CD4-positive, alpha-beta memory T cell (primary cell): ENCODE results near the gene GKN2. TPM values are rescaled to one million over a fixed set of nuclear protein-coding genes. Genes with fewer than 3 reads are reported as not detected.
A peak's percentile ranks its signal among the peaks of the same experiment; 100 is the strongest.

Experiments used
- CTCF ChIA-PET: fragments of 350-600 bp; sonication (Branson Sonifier 250); formaldehyde crosslinking; loops from one replicate; lab custom pipeline; 2021; ENCODE audit warnings: inconsistent platforms; ENCODE audit not compliant: partially characterized antibody; lab: Charles Lee
- POLR2A ChIA-PET: fragments of 350-600 bp; sonication (Branson Sonifier 250); formaldehyde crosslinking; loops from one replicate; lab custom pipeline; 2021; ENCODE audit not compliant: partially characterized antibody; lab: Charles Lee
- DNase-seq, 5 donors: peaks; one replicate each; pipeline versions ENCODE4 v3.0.0 to v3.0.0-alpha.2; 2020 to 2022; ENCODE audit warnings: mixed read lengths in 1 of 5
- H3K27ac ChIP-seq: one replicate; pipeline ENCODE4 v1.7.0; 2013; ENCODE audit warnings: low read depth, low read length
- H3K27me3 ChIP-seq: 2 replicates; pipeline ENCODE4 v1.7.0; 2013; ENCODE audit warnings: mild to moderate bottlenecking, low read length, moderate library complexity; ENCODE audit not compliant: insufficient read depth
- H3K36me3 ChIP-seq: 2 replicates; pipeline ENCODE4 v1.7.0; 2013; ENCODE audit warnings: mild to moderate bottlenecking, low read length, moderate library complexity; ENCODE audit not compliant: insufficient read depth
- H3K4me1 ChIP-seq: 2 replicates; pipeline ENCODE4 v1.7.0; 2013; ENCODE audit warnings: mild to moderate bottlenecking, low read length, moderate library complexity; ENCODE audit not compliant: insufficient read depth
- H3K4me3 ChIP-seq, 2 donors: one replicate each; pipeline ENCODE4 v1.7.0; 2013; ENCODE audit warnings: low read length in 2 of 2, mild to moderate bottlenecking in 1 of 2
- H3K9me3 ChIP-seq, 2 donors: one replicate each; pipeline ENCODE4 v1.7.0; 2013; ENCODE audit warnings: low read length in 2 of 2, control low read depth in 1 of 2; ENCODE audit not compliant: control insufficient read depth in 1 of 2
- H3K27ac Mint-ChIP-seq, 7 donors: one replicate each; pipeline ENCODE4 v1.8.0; 2020 to 2021; ENCODE audit warnings: mixed read lengths in 7 of 7, mild to moderate bottlenecking in 6 of 7, inconsistent platforms in 3 of 7, moderate library complexity in 3 of 7
- H3K27me3 Mint-ChIP-seq, 2 donors: one replicate each; pipeline ENCODE4 v1.8.0; 2020 to 2021; ENCODE audit warnings: mixed read lengths in 2 of 2
- H3K36me3 Mint-ChIP-seq, 2 donors: one replicate each; pipeline ENCODE4 v1.8.0; 2020 to 2021; ENCODE audit warnings: mixed read lengths in 2 of 2, inconsistent platforms in 1 of 2, mild to moderate bottlenecking in 1 of 2
- H3K4me1 Mint-ChIP-seq, 4 donors: one replicate each; pipeline ENCODE4 v1.8.0; 2020 to 2021; ENCODE audit warnings: mixed read lengths in 4 of 4, mild to moderate bottlenecking in 1 of 4
- H3K4me3 Mint-ChIP-seq, 8 donors: one replicate each; pipeline ENCODE4 v1.8.0; 2020 to 2021; ENCODE audit warnings: mixed read lengths in 8 of 8, mild to moderate bottlenecking in 7 of 8, moderate library complexity in 6 of 8, inconsistent platforms in 3 of 8
- H3K9me3 Mint-ChIP-seq, 8 donors: one replicate each; pipeline ENCODE4 v1.8.0; 2020 to 2021; ENCODE audit warnings: mixed read lengths in 8 of 8, mild to moderate bottlenecking in 5 of 8, inconsistent platforms in 3 of 8, moderate library complexity in 1 of 8
- intact Hi-C: fragments of 100-400 bp; cut with micrococcal nuclease; formaldehyde crosslinking; loops from one replicate; pipeline ENCODE4 v1.15.1; 2023
- polyA plus RNA-seq, 2 donors: library from polyadenylated mRNA; unstranded; fragments of 300-500 nt; fragmentation: Illumina TruSeq; gene quantifications; one replicate each; pipeline ENCODE4 v1.2.3, GENCODE V29; 2021
- total RNA-seq, 2 experiments: library from RNA; stranded (reverse); gene quantifications; one replicate each; pipeline ENCODE4 v1.2.3, GENCODE V29; 2021

Gene GKN2
- total and polyA plus RNA-seq, 4 experiments from 2014 or later = not detected

DNA sequence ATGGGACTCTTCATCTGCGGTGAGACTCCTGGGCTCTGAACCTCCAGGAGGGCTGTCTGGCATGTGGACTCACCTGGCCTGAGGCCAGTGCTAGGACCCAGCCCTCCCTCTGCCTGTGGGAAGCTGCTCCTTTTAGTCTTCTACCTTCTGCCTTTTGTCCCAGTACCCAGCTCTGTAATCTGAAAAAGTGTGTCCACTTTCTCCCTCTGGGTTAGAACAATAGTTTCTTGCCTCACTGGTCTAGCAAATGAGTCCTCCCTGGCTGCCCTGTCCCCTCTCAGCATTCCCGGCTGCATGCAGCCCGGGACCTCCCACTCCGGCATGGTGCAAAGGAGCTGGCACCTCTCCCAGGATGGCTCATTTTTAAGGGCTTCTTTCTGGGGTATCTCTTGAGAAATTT lies 25.9 kb downstream of the GKN2 start:
- H3K4me1 Mint-ChIP-seq = peaks cover 0 to 4% (median 2%) of the 10 kb centered on the region in 4 donors
- POLR2A ChIA-PET = interaction anchor here (3.4 kb wide), 1 partner anchor 18 kb away, joined by 15 read pairs; no protein-coding TSS in a partner anchor
- intact Hi-C loops = loop anchor here (5.0 to 10.0 kb wide), 2 partner anchors 332 to 564 kb away; no protein-coding TSS in a partner anchor
- H3K27me3 Mint-ChIP-seq = peaks cover 5 to 10% of the 10 kb centered on the region in 2 donors
- Histone ChIP-seq H3K4me1 (peaks cover 4% of the 10 kb centered on the region), H3K9me3 (no peaks in the 10 kb centered on the region), H3K27me3 (no peaks in the 10 kb centered on the region), H3K27ac (no peak overlapping the region), H3K36me3 (no peaks in the 10 kb centered on the region), H3K4me3 (no peak overlapping the region)
- no peak for DNase-seq
- H3K27ac Mint-ChIP-seq = no peak overlapping the region
- CTCF ChIA-PET = interaction anchor here (0.8 to 6.5 kb wide), 16 partner anchors 8 to 485 kb away, joined by 3 to 152 read pairs (median 18); partner anchors contain the start of genes APLF and FBXO48
- peaks cover 0 to 3% (median 0%) of the 10 kb centered on the region in 8 donors for H3K9me3 Mint-ChIP-seq
- H3K4me3 Mint-ChIP-seq = no peak overlapping the region
- no peaks in the 10 kb centered on the region for H3K36me3 Mint-ChIP-seq

DNA sequence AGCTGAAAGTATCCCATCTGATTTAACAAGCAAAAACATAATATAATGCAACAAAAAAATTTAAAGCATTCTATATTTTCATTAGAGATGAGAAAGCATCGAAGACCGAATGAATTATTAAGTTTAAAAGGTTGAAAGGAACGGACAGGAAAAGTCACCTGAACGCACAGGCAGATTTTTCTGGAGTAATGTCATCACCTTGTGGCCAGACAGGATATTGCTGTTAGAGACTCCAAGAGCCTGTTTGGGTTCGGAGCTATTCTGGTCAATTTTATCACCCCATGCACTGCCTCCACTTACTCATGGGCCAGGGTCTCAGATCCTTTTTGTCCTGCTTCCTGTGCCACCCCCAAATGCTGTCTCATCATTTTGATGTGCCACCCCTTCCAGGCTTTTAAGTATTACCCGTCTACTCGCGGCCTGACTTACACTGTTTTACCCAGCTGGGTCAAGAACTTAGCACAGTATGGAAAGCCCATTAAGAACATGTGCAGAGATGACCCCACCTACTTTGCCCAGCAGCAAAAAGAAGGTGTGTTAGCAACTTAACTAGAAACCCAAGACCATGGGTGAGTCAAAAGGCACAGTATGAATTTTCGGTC lies 27.3 kb downstream of the GKN2 start:
- peak overlapping the region in 1 of 8 donors; percentile 17 for H3K4me3 Mint-ChIP-seq
- Histone ChIP-seq H3K9me3 (no peaks in the 10 kb centered on the region), H3K4me3 (no peak overlapping the region), H3K36me3 (no peaks in the 10 kb centered on the region), H3K27ac (no peak overlapping the region), H3K27me3 (no peaks in the 10 kb centered on the region), H3K4me1 (peaks cover 4% of the 10 kb centered on the region)
- peaks cover 5 to 6% of the 10 kb centered on the region in 2 donors for H3K27me3 Mint-ChIP-seq
- H3K36me3 Mint-ChIP-seq = no peaks in the 10 kb centered on the region
- peaks cover 0 to 4% (median 2%) of the 10 kb centered on the region in 4 donors for H3K4me1 Mint-ChIP-seq
- intact Hi-C loops = loop anchor here (1.0 to 10.0 kb wide), 9 partner anchors 17 to 563 kb away; partner anchors contain the start of genes APLF and FBXO48
- POLR2A ChIA-PET = interaction anchor here (0.6 to 3.4 kb wide), 18 partner anchors 11 to 461 kb away, joined by 3 to 15 read pairs (median 4); partner anchors contain the start of genes APLF, ARHGAP25 and FBXO48
- no peaks in the 10 kb centered on the region for H3K9me3 Mint-ChIP-seq
- DNase-seq = peak; percentile 57 to 73 (median 66)
- CTCF ChIA-PET = interaction anchor here (0.7 to 6.5 kb wide), 47 partner anchors 9 to 460 kb away, joined by 3 to 152 read pairs (median 5); partner anchors contain the start of genes APLF, ARHGAP25 and FBXO48
- H3K27ac Mint-ChIP-seq = peak overlapping the region in 3 of 7 donors; percentile 17 to 43 (median 24)

DNA sequence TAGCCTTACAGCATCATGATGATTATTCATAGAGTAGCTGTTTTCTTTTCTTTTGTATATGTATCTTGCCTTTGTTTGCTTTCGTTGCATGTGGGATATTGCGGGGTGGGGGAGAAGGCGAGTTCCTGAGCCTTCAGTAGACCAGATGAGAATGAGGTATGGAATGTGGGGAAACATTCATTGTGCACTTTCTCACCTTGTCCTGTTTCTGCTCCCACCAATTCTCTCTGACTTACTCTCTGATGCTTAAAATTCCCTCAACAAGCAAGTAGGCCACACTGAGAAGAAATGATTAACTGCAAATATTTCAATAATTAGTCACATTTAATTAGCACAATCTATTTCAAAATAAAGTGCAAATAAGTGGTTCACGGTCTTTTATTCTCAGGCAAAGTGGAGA lies 31.0 kb downstream of the GKN2 start:
- H3K27ac ChIP-seq = no peak overlapping the region
- Mint-ChIP-seq H3K4me3 (no peak overlapping the region), H3K27ac (peak overlapping the region in 2 of 7 donors; percentile 44 to 72), H3K4me1 (peaks cover 0 to 4% (median 2%) of the 10 kb centered on the region in 4 donors), H3K27me3 (peaks cover 0 to 2% of the 10 kb centered on the region in 2 donors), H3K36me3 (no peaks in the 10 kb centered on the region), H3K9me3 (no peaks in the 10 kb centered on the region)
- H3K27me3 ChIP-seq = no peaks in the 10 kb centered on the region
- no peaks in the 10 kb centered on the region for H3K9me3 ChIP-seq
- peaks cover 4% of the 10 kb centered on the region for H3K4me1 ChIP-seq
- intact Hi-C loops = loop anchor here (10.0 kb wide), 1 partner anchor 327 kb away; no protein-coding TSS in a partner anchor
- no peak overlapping the region for H3K4me3 ChIP-seq
- H3K36me3 ChIP-seq = no peaks in the 10 kb centered on the region
- DNase-seq = no peak
- CTCF ChIA-PET = interaction anchor here (0.9 to 6.3 kb wide), 5 partner anchors 14 to 434 kb away, joined by 3 to 152 read pairs (median 6); no protein-coding TSS in a partner anchor
- POLR2A ChIA-PET = no interaction called here

GRCh38 chr2:68920481-68921170 lies 32.1 kb downstream of the GKN2 start:
- Histone ChIP-seq H3K4me1 (peaks cover 4% of the 10 kb centered on the region), H3K27me3 (no peaks in the 10 kb centered on the region), H3K36me3 (no peaks in the 10 kb centered on the region), H3K4me3 (no peak overlapping the region), H3K27ac (no peak overlapping the region), H3K9me3 (no peaks in the 10 kb centered on the region)
- no peak for DNase-seq
- H3K4me3 Mint-ChIP-seq = no peak overlapping the region
- no peaks in the 10 kb centered on the region for H3K36me3 Mint-ChIP-seq
- intact Hi-C loops = loop anchor here (10.0 kb wide), 1 partner anchor 326 kb away; no protein-coding TSS in a partner anchor
- H3K4me1 Mint-ChIP-seq = peaks cover 0 to 4% (median 2%) of the 10 kb centered on the region in 4 donors
- H3K27me3 Mint-ChIP-seq = peaks cover 0 to 2% of the 10 kb centered on the region in 2 donors
- ChIA-PET POLR2A (interaction anchor here (1.5 kb wide), 1 partner anchor 12 kb away, joined by 7 read pairs; no protein-coding TSS in a partner anchor), CTCF (interaction anchor here (0.9 to 2.3 kb wide), 6 partner anchors 13 to 457 kb away, joined by 3 to 11 read pairs (median 4); no protein-coding TSS in a partner anchor)
- H3K9me3 Mint-ChIP-seq = no peaks in the 10 kb centered on the region
- no peak overlapping the region for H3K27ac Mint-ChIP-seq

DNA sequence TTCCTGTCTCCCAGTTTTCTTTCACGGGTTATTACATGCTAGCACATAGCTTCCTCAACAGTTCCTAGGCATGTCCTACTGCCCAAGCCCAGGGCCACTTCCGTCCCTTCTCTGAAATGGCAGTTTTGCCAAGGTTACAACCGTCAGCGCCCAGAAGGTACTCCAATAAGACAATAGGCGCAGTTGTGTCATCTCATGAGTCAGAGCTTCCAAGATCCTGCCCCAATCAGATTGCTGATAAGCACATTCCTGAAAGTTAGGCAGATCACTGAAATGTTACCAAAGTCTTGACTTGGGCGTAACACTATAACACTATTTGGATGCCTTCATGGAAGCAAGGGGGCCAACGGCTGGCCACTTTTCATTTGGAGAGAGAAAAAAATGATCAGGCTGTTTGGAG lies 34.2 kb downstream of the GKN2 start:
- intact Hi-C loops = no loop called here
- H3K4me3 ChIP-seq = no peak overlapping the region
- CTCF ChIA-PET = interaction anchor here (1.1 to 2.1 kb wide), 6 partner anchors 9 to 455 kb away, joined by 4 to 8 read pairs (median 4); no protein-coding TSS in a partner anchor
- no peaks in the 10 kb centered on the region for H3K27me3 ChIP-seq
- no peak for DNase-seq
- peaks cover 6% of the 10 kb centered on the region for H3K4me1 ChIP-seq
- no peaks in the 10 kb centered on the region for H3K9me3 Mint-ChIP-seq
- POLR2A ChIA-PET = no interaction called here
- H3K9me3 ChIP-seq = no peaks in the 10 kb centered on the region
- no peak overlapping the region for H3K4me3 Mint-ChIP-seq
- H3K36me3 Mint-ChIP-seq = no peaks in the 10 kb centered on the region
- H3K36me3 ChIP-seq = no peaks in the 10 kb centered on the region
- no peaks in the 10 kb centered on the region for H3K27me3 Mint-ChIP-seq
- no peak overlapping the region for H3K27ac ChIP-seq
- H3K27ac Mint-ChIP-seq = no peak overlapping the region
- peaks cover 0 to 4% (median 4%) of the 10 kb centered on the region in 4 donors for H3K4me1 Mint-ChIP-seq

DNA sequence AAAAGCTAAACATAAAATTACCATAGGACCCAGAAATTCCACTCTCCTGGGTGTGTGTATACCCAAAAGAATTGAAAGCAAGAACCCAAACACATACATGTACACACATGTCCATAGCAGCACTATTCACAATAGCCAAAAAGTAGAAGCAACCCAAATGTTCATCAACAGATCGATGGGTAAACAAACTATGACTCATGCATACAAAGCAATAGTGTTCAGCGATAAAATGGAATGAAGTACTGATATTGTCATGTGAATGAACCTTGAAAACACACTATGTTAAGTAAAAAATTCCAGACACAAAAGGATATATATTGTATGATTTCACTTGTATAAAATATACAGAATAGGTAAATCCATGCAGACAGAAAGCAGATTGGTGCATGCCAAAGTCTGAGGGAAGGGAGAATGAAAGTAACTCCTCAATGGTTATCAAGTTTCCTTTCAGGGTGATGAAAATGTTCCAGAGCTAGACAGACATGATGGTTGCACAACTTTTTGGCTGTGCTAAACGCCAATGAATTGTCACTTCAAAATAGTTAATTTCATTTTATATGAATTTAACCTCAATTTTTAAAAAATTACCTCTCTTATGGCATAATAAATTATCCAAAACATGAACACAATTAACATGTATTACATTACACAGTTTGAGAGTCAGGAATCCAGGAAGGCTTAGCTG lies 35.5 kb downstream of the GKN2 start:
- Histone ChIP-seq H3K27ac (no peak overlapping the region), H3K36me3 (no peaks in the 10 kb centered on the region), H3K9me3 (no peaks in the 10 kb centered on the region), H3K4me3 (no peak overlapping the region), H3K4me1 (peaks cover 19% of the 10 kb centered on the region), H3K27me3 (no peaks in the 10 kb centered on the region)
- Mint-ChIP-seq H3K27me3 (no peaks in the 10 kb centered on the region), H3K9me3 (no peaks in the 10 kb centered on the region), H3K27ac (no peak overlapping the region), H3K4me1 (peaks cover 0 to 4% (median 4%) of the 10 kb centered on the region in 4 donors), H3K36me3 (no peaks in the 10 kb centered on the region), H3K4me3 (no peak overlapping the region)
- intact Hi-C loops = no loop called here
- ChIA-PET CTCF (interaction anchor here (1.3 to 2.1 kb wide), 2 partner anchors 165 to 208 kb away, joined by 4 to 8 read pairs; no protein-coding TSS in a partner anchor), POLR2A (interaction anchor here (1.0 kb wide), 1 partner anchor 451 kb away, joined by 4 read pairs; no protein-coding TSS in a partner anchor)
- DNase-seq = no peak
